C4-2B (cell line): Measurements from ENCODE around the gene WASF2.

Source experiments
- ZFX ChIP-seq: fragments of 450-650 bp; IDR thresholded peaks from 2 replicates; pipeline ENCODE4 v1.6.1; 2017
- TF ChIP-seq, protein P1 (sequence below): fragments of 450-650 bp; conservative IDR thresholded peaks from 2 replicates; pipeline ENCODE4 v1.5.1; 2017; ENCODE audit warnings: mild to moderate bottlenecking

DNA sequence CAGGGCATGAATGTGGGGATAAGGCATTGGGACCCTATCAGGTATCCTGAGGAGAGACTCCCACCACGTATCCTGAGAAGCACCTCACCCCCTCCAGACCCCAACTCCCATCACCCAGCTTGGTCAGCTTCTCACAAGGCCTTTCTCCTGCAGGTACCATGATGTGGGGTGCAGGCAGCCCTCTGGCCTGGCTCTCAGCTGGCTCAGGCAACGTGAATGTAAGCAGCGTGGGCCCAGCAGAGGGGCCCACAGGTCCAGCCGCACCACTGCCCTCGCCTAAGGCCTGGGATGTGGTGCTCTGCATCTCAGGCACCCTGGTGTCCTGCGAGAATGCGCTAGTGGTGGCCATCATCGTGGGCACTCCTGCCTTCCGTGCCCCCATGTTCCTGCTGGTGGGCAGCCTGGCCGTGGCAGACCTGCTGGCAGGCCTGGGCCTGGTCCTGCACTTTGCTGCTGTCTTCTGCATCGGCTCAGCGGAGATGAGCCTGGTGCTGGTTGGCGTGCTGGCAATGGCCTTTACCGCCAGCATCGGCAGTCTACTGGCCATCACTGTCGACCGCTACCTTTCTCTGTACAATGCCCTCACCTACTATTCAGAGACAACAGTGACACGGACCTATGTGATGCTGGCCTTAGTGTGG lies 96.2 kb downstream of the WASF2 start:
- TF ChIP-seq, protein P1, sequence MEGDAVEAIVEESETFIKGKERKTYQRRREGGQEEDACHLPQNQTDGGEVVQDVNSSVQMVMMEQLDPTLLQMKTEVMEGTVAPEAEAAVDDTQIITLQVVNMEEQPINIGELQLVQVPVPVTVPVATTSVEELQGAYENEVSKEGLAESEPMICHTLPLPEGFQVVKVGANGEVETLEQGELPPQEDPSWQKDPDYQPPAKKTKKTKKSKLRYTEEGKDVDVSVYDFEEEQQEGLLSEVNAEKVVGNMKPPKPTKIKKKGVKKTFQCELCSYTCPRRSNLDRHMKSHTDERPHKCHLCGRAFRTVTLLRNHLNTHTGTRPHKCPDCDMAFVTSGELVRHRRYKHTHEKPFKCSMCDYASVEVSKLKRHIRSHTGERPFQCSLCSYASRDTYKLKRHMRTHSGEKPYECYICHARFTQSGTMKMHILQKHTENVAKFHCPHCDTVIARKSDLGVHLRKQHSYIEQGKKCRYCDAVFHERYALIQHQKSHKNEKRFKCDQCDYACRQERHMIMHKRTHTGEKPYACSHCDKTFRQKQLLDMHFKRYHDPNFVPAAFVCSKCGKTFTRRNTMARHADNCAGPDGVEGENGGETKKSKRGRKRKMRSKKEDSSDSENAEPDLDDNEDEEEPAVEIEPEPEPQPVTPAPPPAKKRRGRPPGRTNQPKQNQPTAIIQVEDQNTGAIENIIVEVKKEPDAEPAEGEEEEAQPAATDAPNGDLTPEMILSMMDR: no peak
- TF ChIP-seq ZFX: no peak
